WTC11 (cell line): ENCODE data around the gene MFAP1. TPM values are rescaled to one million over a fixed set of nuclear protein-coding genes. Genes with fewer than 3 reads are reported as not detected.
A peak's percentile ranks its signal among the peaks of the same experiment; 100 is the strongest.

Experiments used
- ATAC-seq: fragments of 200-7000 bp; cut with Tn5 transposase; 2 replicates; pipeline ENCODE4 v1.10.0; 2021; ENCODE audit warnings: mild to moderate bottlenecking, moderate library complexity
- CTCF ChIA-PET: fragments of 300-600 bp; sonication (Branson Sonifier 250); formaldehyde crosslinking; loops from one replicate; lab custom pipeline; 2021; ENCODE audit warnings: antibody characterized with exemption; lab: Charles Lee
- POLR2A ChIA-PET: fragments of 350-600 bp; sonication (Branson Sonifier 250); formaldehyde crosslinking; loops from one replicate; lab custom pipeline; 2021; ENCODE audit warnings: antibody characterized with exemption; lab: Charles Lee
- DNase-seq: peaks from one replicate; pipeline ENCODE4 v3.0.0; 2021; ENCODE audit warnings: low spot score
- H3K27ac Mint-ChIP-seq: 2 replicates; pipeline ENCODE4 v1.8.0; 2021; ENCODE audit warnings: mixed read lengths
- H3K27me3 Mint-ChIP-seq: 2 replicates; pipeline ENCODE4 v1.8.0; 2021; ENCODE audit warnings: low read depth, mild to moderate bottlenecking, moderate library complexity, mixed read lengths
- H3K36me3 Mint-ChIP-seq: 2 replicates; pipeline ENCODE4 v1.8.0; 2021; ENCODE audit warnings: mixed read lengths
- H3K4me1 Mint-ChIP-seq: 2 replicates; pipeline ENCODE4 v1.8.0; 2022; ENCODE audit warnings: mixed read lengths
- H3K4me3 Mint-ChIP-seq: 2 replicates; pipeline ENCODE4 v1.8.0; 2021; ENCODE audit warnings: mild to moderate bottlenecking, moderate library complexity, mixed read lengths
- H3K9me3 Mint-ChIP-seq: 2 replicates; pipeline ENCODE4 v1.8.0; 2021; ENCODE audit warnings: mixed read lengths
- AR ChIP-seq: fragments of 250-450 bp; sonication (Bioruptor Pico); IDR thresholded peaks from 2 replicates; pipeline ENCODE4 v1.9.0; 2021; ENCODE audit warnings: mild to moderate bottlenecking
- ARID4B ChIP-seq: sonication (generic); formaldehyde crosslinking; IDR thresholded peaks from 2 replicates; pipeline ENCODE4 v1.8.0; 2023; ENCODE audit warnings: missing genetic modification reagents, mild to moderate bottlenecking, borderline replicate concordance
- CTCF ChIP-seq: fragments of 200-600 bp; IDR thresholded peaks from 2 replicates; pipeline ENCODE4 v1.8.0; 2022; ENCODE audit warnings: antibody characterized with exemption
- ELF4 ChIP-seq: sonication (generic); formaldehyde crosslinking; IDR thresholded peaks from 2 replicates; pipeline ENCODE4 v1.8.1; 2022; ENCODE audit warnings: low read depth, mild to moderate bottlenecking, moderate library complexity, missing genetic modification reagents
- FOXP1 ChIP-seq: sonication (generic); formaldehyde crosslinking; IDR thresholded peaks from 2 replicates; pipeline ENCODE4 v1.8.0; 2022; ENCODE audit warnings: missing genetic modification reagents, mild to moderate bottlenecking, moderate library complexity, borderline replicate concordance
- NFATC4 ChIP-seq: fragments of 250-450 bp; sonication (Bioruptor Pico); IDR thresholded peaks from 2 replicates; pipeline ENCODE4 v1.9.0; 2021; ENCODE audit warnings: mild to moderate bottlenecking
- NR2C2 ChIP-seq: sonication (generic); formaldehyde crosslinking; IDR thresholded peaks from 2 replicates; pipeline ENCODE4 v1.8.0; 2022; ENCODE audit warnings: mild to moderate bottlenecking, missing genetic modification reagents
- PRDM15 ChIP-seq: sonication (generic); formaldehyde crosslinking; IDR thresholded peaks from 2 replicates; pipeline ENCODE4 v1.8.0; 2022; ENCODE audit warnings: missing genetic modification reagents
- PRRX2 ChIP-seq: fragments of 250-450 bp; sonication (Bioruptor Pico); IDR thresholded peaks from 2 replicates; pipeline ENCODE4 v1.8.0; 2021; ENCODE audit warnings: mild to moderate bottlenecking
- SMAD4 ChIP-seq: sonication (generic); formaldehyde crosslinking; IDR thresholded peaks from 2 replicates; pipeline ENCODE4 v1.8.0; 2022; ENCODE audit warnings: mild to moderate bottlenecking, missing genetic modification reagents
- TCF7 ChIP-seq: sonication (generic); formaldehyde crosslinking; IDR thresholded peaks from 2 replicates; pipeline ENCODE4 v1.8.0; 2022; ENCODE audit warnings: mild to moderate bottlenecking, low read depth, missing genetic modification reagents, moderate library complexity
- ZNF121 ChIP-seq: sonication (generic); formaldehyde crosslinking; IDR thresholded peaks from 2 replicates; pipeline ENCODE4 v1.8.0; 2023; ENCODE audit warnings: missing genetic modification reagents
- ZNF232 ChIP-seq: sonication (generic); formaldehyde crosslinking; IDR thresholded peaks from 2 replicates; pipeline ENCODE4 v1.8.0; 2022; ENCODE audit warnings: mild to moderate bottlenecking, missing genetic modification reagents
- ZNF416 ChIP-seq: fragments of 250-450 bp; sonication (Bioruptor Pico); IDR thresholded peaks from 2 replicates; pipeline ENCODE4 v1.9.0; 2021; ENCODE audit warnings: mild to moderate bottlenecking, inconsistent platforms
- ZNF671 ChIP-seq: fragments of 250-450 bp; sonication (Bioruptor Pico); IDR thresholded peaks from 2 replicates; pipeline ENCODE4 v1.8.0; 2021; ENCODE audit warnings: mild to moderate bottlenecking
- total RNA-seq: library from RNA; stranded (reverse); gene quantifications from 3 replicates; pipeline ENCODE4 v1.2.3, GENCODE V29; 2021

MFAP1 gene
- total RNA-seq, 1 experiment from 2014 or later: 32.4 TPM

GRCh38 chr15:43873651-43874050 lies 49.2 kb upstream of the MFAP1 start:
- Mint-ChIP-seq H3K27me3 (no peaks in the 10 kb centered on the region), H3K27ac (no peak overlapping the region), H3K36me3 (peaks cover 11% of the 10 kb centered on the region; the same call in 1 of the 2 replicates), H3K4me1 (no peaks in the 10 kb centered on the region), H3K9me3 (no peaks in the 10 kb centered on the region), H3K4me3 (no peak overlapping the region)
- ChIA-PET POLR2A (no interaction called here), CTCF (interaction anchor here (1.2 to 6.5 kb wide), 2 partner anchors 8 to 628 kb away, joined by 3 to 45 read pairs; no protein-coding TSS in a partner anchor)
- ATAC-seq (no peak), DNase-seq (no peak)
- no peak for TF ChIP-seq SMAD4 (CRISPR knock-in tag)
- no peak for TF ChIP-seq ZNF121
- TF ChIP-seq AR (CRISPR knock-in tag): no peak
- TF ChIP-seq ELF4 (CRISPR knock-in tag): no peak
- no peak for TF ChIP-seq ZNF671 (CRISPR knock-in tag)
- TF ChIP-seq ZNF232 (CRISPR knock-in tag): no peak
- no peak for TF ChIP-seq ARID4B (CRISPR knock-in tag)
- TF ChIP-seq PRDM15: no peak
- no peak for TF ChIP-seq NR2C2
- no peak for TF ChIP-seq NFATC4 (CRISPR knock-in tag)
- no peak for TF ChIP-seq TCF7 (CRISPR knock-in tag)
- no peak for TF ChIP-seq ZNF416 (CRISPR knock-in tag)
- TF ChIP-seq FOXP1 (CRISPR knock-in tag): no peak

- Mint-ChIP-seq H3K27ac (no peak overlapping the region), H3K9me3 (no peaks in the 10 kb centered on the region), H3K4me3 (no peak overlapping the region), H3K27me3 (no peaks in the 10 kb centered on the region), H3K4me1 (no peaks in the 10 kb centered on the region), H3K36me3 (peaks cover 7% of the 10 kb centered on the region; the same call in 1 of the 2 replicates)
- ChIA-PET CTCF (interaction anchor here (0.8 to 6.5 kb wide), 4 partner anchors 9 to 447 kb away, joined by 3 to 45 read pairs (median 3); partner anchors contain the start of gene WDR76), POLR2A (interaction anchor here (0.5 kb wide), 1 partner anchor 227 kb away, joined by 3 read pairs; no protein-coding TSS in a partner anchor)
- ATAC-seq (peak; percentile 90), DNase-seq (peak; percentile 54)
- TF ChIP-seq PRRX2 (CRISPR knock-in tag) (no peak), CTCF (peak; percentile 59)
Observed at GRCh38 chr15:43872416-43873020, 48.0 kb upstream of the MFAP1 start.
